ENCODE results near the gene CYTH4. TPM values are rescaled to one million over a fixed set of nuclear protein-coding genes. Genes with fewer than 3 reads are reported as not detected.
A peak's percentile ranks its signal among the peaks of the same experiment; 100 is the strongest.

CYTH4 gene
- total and polyA plus RNA-seq, 2 of the 8 experiments (the other 6 are each of a cell fraction or from before 2014, with no cell fraction given), result 0.09 TPM; not detected in 1

- TF ChIP-seq, protein P1, sequence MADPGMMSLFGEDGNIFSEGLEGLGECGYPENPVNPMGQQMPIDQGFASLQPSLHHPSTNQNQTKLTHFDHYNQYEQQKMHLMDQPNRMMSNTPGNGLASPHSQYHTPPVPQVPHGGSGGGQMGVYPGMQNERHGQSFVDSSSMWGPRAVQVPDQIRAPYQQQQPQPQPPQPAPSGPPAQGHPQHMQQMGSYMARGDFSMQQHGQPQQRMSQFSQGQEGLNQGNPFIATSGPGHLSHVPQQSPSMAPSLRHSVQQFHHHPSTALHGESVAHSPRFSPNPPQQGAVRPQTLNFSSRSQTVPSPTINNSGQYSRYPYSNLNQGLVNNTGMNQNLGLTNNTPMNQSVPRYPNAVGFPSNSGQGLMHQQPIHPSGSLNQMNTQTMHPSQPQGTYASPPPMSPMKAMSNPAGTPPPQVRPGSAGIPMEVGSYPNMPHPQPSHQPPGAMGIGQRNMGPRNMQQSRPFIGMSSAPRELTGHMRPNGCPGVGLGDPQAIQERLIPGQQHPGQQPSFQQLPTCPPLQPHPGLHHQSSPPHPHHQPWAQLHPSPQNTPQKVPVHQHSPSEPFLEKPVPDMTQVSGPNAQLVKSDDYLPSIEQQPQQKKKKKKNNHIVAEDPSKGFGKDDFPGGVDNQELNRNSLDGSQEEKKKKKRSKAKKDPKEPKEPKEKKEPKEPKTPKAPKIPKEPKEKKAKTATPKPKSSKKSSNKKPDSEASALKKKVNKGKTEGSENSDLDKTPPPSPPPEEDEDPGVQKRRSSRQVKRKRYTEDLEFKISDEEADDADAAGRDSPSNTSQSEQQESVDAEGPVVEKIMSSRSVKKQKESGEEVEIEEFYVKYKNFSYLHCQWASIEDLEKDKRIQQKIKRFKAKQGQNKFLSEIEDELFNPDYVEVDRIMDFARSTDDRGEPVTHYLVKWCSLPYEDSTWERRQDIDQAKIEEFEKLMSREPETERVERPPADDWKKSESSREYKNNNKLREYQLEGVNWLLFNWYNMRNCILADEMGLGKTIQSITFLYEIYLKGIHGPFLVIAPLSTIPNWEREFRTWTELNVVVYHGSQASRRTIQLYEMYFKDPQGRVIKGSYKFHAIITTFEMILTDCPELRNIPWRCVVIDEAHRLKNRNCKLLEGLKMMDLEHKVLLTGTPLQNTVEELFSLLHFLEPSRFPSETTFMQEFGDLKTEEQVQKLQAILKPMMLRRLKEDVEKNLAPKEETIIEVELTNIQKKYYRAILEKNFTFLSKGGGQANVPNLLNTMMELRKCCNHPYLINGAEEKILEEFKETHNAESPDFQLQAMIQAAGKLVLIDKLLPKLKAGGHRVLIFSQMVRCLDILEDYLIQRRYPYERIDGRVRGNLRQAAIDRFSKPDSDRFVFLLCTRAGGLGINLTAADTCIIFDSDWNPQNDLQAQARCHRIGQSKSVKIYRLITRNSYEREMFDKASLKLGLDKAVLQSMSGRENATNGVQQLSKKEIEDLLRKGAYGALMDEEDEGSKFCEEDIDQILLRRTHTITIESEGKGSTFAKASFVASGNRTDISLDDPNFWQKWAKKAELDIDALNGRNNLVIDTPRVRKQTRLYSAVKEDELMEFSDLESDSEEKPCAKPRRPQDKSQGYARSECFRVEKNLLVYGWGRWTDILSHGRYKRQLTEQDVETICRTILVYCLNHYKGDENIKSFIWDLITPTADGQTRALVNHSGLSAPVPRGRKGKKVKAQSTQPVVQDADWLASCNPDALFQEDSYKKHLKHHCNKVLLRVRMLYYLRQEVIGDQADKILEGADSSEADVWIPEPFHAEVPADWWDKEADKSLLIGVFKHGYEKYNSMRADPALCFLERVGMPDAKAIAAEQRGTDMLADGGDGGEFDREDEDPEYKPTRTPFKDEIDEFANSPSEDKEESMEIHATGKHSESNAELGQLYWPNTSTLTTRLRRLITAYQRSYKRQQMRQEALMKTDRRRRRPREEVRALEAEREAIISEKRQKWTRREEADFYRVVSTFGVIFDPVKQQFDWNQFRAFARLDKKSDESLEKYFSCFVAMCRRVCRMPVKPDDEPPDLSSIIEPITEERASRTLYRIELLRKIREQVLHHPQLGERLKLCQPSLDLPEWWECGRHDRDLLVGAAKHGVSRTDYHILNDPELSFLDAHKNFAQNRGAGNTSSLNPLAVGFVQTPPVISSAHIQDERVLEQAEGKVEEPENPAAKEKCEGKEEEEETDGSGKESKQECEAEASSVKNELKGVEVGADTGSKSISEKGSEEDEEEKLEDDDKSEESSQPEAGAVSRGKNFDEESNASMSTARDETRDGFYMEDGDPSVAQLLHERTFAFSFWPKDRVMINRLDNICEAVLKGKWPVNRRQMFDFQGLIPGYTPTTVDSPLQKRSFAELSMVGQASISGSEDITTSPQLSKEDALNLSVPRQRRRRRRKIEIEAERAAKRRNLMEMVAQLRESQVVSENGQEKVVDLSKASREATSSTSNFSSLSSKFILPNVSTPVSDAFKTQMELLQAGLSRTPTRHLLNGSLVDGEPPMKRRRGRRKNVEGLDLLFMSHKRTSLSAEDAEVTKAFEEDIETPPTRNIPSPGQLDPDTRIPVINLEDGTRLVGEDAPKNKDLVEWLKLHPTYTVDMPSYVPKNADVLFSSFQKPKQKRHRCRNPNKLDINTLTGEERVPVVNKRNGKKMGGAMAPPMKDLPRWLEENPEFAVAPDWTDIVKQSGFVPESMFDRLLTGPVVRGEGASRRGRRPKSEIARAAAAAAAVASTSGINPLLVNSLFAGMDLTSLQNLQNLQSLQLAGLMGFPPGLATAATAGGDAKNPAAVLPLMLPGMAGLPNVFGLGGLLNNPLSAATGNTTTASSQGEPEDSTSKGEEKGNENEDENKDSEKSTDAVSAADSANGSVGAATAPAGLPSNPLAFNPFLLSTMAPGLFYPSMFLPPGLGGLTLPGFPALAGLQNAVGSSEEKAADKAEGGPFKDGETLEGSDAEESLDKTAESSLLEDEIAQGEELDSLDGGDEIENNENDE (IDR thresholded peaks at IDR 0.05; ENCODE audit: insufficient replicate concordance, low read length), result no peak
- TF ChIP-seq EGR1 (IDR thresholded peaks at IDR 0.05; ENCODE audit: borderline replicate concordance, low read depth, low read length) (no peak), PHF8 (conservative IDR thresholded peaks at IDR 0.05; ENCODE audit: low read depth, low read length) (no peak), GABPA (IDR thresholded peaks at IDR 0.05; ENCODE audit: borderline replicate concordance, insufficient read depth, low read length) (no peak), RAD21 (IDR thresholded peaks at IDR 0.05 in 1 of 2, conservative IDR thresholded peaks at IDR 0.05 in 1 of 2; ENCODE audit: low read depth in 2 of 2, low read length in 2 of 2) (0 out of 4 replicates have a peak, but pooled peaks of 1 of the 2 experiments have one; percentile 5)
These were observed 51.6 kb downstream of the CYTH4 start (continued) for GRCh38 chr22:37333724-37334460.

Data from H1 (cell line).